NCI-H526 (cell line): Measurements from ENCODE around the gene DHRS4L2.
"Not testable (repeated sequence)": the region's sequence is repeated elsewhere in the genome, so short reads cannot be mapped to it uniquely, and the experiment has no call there.

Experiments
- DNase-seq, 2 experiments: peaks; one replicate each; lab custom pipeline; 2025; lab: John Stamatoyannopoulos, UW

Gene DHRS4L2

DNA sequence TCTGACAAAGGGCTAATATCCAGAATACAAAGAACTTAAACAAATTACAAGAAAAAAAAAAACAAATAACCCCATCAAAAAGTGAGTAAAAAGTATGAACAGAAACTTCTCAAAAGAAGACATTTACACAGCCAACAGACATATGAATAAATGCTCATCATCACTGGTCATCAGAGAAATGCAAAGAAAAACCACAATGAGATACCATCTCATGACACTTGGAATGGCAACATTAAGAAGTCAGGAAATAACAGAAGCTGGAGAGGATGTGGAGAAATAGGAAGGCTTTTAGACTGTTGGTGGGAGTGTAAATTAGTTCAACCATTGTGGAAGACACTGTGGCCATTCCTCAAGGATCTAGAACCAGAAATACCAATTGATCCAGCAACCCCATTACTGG, 30.2 kb downstream of the DHRS4L2 start:
- DNase-seq, result not testable (repeated sequence)

DNA sequence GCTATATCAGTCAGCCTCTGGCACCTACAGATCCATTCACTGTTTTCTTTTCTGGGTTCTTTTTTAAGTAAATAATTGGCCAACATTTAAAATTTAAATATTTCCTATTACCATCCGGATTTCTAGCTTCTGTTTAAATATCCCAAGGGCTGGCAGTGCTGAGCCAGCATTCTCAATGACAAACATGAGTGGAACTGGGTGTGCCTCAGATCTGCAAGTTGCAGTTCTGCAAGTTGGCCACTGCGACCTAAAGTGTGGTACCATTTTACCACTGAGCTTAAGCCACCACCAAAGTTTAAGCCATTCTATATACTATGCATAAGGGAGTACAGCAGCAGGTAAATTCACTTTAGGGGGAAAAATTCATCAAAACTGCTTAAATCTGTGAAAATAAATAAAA, 31.2 kb downstream of the DHRS4L2 start:
- not testable (repeated sequence) for DNase-seq

DNA sequence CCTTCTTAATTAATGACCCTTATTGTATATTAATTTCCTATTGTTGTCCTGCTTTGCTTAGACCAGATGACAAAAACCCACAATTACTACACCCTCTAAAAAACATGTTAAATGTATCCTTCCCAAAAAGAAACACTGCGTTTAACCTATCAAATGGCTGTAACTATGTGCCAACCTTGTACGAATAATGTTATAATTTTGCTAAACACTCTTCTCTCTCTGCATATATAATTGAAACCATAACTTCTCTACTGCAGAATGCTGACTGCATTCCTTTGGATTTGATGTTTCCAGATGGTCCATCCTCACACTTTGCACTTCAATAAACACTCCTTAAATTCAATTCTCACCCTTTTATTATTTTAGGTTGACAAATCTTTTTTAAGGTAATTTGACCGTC, 31.8 kb downstream of the DHRS4L2 start:
- not testable (repeated sequence) for DNase-seq

DNA sequence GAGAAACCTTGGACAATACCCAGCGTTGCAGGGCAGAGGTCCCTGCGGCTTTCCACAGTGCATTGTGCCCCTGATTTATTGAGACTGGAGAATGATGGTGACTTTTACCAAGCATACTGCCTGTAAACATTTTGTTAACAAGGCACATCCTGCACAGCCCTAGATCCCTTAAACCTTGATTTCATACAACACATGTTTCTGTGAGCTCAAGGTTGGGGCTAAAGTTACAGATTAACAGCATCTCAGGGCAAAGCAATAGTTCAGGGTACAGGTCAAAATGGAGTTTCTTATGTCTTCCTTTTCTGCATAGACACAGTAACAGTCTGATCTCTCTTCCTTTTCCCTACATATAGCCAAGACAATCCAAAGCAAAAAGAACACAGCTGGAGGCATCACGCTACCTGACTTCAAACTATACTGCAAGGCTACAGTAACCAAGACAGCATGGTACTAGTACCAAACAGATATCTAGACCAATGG, 36.2 kb downstream of the DHRS4L2 start:
- not testable (repeated sequence) for DNase-seq

DNA sequence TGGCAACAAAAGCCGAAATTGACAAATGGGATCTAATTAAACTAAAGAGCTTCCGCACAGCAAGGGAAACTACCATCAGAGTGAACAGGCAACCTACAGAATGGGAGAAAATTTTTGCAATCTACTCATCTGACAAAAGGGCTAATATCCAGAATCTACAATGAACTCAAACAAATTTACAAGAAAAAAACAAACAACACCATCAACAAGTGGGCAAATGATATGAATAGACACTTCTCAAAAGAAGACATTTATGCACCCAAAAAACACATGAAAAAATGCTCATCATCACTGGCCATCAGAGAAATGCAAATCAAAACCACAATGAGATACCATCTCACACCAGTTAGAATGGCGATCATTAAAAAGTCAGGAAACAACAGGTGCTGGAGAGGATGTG, 41.0 kb downstream of the DHRS4L2 start:
- not testable (repeated sequence) for DNase-seq

DNA sequence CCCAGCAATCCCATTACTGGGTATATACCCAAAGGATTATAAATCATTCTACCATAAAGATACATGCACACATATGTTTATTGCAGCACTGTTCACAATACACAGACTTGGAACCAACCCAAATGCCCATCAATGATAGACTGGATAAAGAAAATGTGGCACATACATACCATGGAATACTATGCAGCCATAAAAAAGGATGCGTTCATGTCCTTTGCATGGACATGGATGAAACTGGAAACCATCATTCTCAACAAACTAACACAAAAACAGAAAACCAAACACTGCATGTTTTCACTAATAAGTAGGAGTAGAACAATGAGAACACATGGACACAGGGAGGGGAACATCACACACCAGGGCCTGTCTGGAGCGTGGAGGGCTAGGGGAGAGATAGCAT, 42.6 kb downstream of the DHRS4L2 start:
- DNase-seq, result not testable (repeated sequence)

DNA sequence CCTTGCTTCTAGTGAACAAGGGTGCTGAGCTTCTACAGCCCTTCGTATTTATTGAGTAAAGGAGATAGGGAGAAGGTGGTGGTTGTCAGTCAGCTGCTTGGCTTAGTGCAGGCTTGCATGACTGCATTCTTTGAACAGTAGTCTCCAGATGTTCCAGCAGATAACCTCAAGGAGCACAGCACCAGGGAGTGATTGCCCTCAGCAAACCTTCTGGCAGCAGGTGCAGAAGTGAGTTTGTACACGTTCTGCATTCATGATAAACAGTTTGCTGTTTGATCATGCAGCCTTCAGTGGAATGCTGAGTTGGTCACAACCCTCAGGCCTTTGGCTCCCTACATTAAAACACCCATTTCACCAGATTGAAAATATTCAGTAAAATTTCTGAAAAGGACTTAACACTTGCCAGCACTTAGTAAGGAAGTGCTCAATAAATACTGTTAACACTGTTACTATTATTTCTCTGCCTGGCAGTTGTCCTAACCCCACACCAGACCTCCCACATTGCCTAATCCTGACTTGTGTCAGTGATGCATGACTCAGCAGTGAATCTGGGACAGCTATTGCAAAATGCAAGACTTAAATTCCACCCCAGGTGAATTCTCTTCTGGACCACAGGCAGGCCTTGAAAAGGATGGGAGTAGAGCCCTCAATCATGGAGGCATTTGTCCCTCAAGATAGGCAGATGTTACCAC, 44.1 kb downstream of the DHRS4L2 start:
- DNase-seq, result no peak

DNA sequence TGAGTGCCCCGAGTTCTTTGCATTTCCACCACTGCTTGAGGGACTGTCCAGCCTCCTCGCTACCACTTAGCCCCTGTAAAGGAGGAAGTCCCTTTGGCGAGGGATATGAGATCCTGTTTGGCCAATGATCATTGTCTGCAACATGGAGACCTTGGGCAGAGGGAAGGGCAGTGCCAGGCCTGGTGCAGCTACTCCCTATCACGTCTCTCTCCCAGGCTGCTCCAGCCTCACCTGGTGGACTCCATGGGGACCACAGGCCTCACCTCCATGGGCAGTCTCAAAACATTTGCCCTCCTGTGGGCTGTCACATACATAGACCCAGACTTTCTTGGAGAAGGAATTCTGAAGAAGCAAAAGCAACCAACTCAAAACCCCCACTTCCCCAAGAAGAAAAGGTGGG, 47.0 kb downstream of the DHRS4L2 start:
- DNase-seq, result peak in 1 of 2 experiments; percentile 11

DNA sequence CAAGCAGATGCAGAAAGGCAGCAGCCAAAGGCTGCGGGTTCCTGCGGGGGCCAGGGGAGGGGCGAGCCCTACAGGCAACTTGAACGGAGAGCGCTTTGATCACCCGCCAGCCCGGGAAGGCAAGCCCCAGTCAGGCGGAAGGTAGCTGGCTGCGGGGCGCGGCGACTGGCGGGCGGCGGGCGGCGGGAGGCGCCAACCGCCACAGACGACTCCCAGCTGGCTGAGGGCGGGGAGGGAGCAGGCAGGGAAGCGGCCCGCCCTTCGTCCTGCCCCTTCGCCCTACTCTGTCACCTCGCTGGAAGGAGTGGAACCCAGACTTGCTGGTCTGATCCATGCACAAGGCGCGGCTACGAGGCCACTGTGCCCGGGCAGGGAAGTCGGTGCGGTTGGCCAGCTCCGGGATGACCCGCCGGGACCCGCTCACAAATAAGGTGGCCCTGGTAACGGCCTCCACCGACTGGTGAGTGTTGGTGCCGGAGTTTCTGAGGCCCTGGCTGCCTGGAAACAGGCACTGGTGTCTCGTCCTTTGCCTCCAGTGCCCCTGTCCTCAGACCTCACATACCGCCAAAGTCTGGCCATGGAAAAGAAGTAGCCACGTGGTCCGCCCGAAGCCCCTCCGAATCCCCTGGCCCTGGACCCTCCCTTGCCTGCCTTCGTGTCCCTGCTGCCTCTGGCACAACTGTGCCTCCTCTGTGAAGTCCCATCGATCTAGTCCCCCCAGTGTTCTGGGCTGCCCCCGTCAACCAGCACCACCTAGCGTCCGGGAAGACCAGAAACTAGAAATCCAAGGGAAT, 47.6 kb downstream of the DHRS4L2 start:
- peak; percentile 76 to 85 for DNase-seq

DNA sequence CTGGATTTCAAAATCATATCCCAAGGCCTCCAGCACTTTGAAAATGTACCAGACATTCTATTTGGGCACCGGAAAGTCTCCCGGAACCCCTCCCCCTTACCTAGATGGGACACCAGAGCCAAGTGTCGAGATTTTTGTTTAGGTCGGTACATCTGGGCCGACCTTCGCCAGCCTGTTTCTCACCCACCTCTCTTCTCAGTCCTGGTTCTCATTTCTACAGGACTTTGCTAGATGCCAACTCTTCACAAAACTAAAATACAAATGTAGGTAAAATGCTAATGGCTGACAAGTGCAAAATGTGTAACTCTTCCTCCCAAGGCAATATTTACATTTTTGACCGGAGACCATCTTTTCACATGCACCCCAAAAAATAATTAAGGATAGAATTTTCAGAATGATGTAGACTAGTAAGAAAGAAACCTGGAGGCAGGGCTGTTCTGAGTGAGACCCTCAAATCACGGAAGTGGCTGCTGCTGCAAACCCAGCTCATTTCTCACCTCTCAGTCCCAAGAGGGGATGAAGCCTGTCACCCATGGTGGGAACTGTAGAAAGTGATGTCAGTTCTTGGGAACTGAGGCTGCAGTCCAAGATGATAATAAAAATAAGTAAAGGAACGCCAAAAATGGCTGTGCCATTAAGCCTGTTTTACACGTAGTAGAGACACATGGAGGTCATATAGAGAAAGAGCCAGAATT, 48.4 kb downstream of the DHRS4L2 start:
- not testable (repeated sequence) for DNase-seq

DNA sequence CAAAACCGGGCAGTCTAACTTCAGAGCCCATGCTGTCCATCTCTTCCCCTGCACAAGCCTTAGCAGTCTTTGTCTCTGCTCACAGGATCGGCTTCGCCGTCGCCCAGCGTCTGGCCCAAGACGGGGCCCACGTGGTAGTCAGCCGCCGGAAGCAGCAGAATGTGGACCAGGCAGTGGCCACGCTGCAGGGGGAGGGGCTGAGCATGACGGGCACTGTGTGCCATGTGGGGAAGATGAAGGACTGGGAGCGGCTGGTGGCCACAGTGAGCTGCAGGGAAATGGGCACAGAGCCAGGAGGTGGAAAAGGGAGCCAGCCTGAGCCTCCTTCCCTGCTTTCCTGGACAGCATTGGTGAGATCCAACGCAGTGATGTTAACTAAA, 48.9 kb downstream of the DHRS4L2 start:
- no peak for DNase-seq

DNA sequence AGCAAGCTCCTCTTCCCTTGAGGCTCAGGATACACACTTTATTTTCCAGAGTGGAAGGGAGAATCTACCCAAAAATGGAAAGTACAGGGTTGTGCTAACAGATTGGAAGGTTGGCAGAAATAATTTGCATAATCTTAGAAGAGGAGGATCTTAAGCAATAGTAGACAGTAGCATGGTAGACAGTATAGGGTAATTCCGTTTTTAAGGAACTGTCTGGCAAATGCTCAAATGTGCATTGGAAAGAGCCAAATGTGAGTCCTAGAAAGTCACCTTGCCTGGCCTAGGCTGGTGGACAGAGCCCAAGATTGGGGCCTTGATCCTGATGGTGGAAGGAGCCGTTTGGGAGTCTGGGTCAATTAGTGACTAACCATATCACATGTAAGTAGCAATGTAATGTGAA, 50.0 kb downstream of the DHRS4L2 start:
- DNase-seq, result no peak

DNA sequence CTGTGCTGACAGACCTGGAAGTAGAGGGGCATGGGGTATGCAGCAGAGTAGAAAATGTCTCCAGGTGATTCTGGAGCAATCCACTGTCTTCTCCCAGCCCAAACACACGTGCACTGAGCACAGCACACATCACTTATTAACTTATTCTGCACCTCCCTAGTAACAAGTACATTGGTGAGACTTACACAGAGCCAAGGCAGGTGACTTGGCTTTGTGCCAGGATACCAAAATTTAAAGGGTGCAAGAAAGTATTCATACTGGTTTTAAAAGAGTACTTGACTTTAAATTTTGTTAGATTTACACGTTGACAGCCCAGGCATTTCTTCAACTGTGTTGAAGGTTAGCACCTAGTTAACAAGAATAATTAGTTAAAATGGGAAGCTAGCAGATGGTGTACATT, 52.0 kb downstream of the DHRS4L2 start:
- no peak for DNase-seq

DNA sequence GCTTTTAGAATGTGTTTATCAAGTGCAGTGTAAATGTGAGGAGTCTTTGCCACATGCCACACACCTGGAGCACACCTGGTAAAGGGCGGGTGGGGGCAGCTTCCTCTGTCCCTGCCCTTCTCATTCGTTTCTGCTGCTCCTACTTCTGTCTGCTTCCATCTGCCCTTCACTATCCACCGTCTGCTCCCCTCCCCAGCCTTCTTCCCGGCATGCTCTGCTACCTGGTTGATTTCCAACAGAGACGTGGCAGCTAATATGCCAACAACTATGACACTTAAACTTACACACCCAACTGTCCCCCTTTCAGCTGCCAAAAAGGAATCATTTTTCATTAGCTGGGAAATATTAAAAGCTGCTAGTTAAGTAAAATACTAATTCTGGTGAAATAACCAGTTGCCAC, 54.0 kb downstream of the DHRS4L2 start:
- no peak for DNase-seq

DNA sequence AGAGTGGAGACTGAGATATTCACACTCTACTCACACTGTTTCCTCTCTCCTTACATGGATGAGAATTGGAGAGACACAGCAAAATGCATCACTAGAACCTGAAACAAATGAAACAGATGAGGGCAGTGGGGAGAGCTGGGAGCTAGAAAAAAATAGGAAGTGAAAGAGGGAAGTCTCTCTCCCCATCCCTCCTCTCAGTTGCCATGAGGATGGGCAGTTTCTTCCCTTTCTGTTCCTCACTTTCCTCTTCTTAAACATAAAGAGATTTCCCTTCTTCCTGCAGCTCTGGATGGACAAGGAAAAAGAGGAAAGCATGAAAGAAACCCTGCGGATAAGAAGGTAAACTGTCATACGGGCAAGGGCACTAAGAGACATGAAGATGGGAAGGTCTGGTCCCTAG, 60.3 kb downstream of the DHRS4L2 start:
- not testable (repeated sequence) for DNase-seq

DNA sequence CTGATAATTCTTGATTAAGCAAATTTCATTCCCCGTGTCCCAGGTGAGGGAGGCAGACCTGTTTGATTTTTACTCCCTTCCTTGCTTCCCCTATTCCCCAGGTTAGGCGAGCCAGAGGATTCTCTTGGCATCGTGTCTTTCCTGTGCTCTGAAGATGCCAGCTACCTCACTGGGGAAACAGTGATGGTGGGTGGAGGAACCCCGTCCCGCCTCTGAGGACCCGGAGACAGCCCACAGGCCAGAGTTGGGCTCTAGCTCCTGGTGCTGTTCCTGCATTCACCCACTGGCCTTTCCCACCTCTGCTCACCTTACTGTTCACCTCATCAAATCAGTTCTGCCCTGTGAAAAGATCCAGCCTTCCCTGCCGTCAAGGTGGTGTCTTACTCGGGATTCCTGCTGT, 62.0 kb downstream of the DHRS4L2 start:
- peak in 1 of 2 experiments; percentile 3 for DNase-seq

DNA sequence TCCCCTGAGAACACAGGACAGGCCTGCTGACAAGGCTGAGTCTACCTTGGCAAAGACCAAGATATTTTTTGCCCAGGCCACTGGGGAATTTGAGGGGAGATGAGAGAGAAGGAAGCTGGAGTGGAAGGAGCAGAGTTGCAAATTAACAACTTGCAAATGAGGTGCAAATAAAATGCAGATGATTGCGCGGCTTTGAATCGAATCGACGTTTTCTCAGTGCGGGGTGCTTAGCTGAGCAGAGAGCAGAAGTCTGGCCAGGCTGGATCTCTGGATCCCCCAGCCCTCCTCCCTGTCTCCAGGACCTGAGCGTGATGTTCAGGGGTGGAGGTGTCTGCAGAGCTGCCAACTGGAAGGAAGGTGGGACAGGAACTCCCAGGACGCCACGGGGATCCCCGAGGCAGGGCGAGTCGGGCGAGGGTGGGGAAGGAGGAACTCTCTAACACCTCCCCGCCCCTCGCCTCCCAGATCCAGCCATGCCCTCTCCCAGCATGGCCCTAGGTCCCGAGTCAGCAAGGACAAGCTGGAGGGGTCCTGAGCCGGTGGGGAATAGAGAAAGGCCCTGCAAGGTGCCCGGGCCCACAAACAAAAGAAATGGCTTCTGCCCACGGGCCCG, 62.6 kb downstream of the DHRS4L2 start:
- peak; percentile 87 to 89 for DNase-seq

DNA sequence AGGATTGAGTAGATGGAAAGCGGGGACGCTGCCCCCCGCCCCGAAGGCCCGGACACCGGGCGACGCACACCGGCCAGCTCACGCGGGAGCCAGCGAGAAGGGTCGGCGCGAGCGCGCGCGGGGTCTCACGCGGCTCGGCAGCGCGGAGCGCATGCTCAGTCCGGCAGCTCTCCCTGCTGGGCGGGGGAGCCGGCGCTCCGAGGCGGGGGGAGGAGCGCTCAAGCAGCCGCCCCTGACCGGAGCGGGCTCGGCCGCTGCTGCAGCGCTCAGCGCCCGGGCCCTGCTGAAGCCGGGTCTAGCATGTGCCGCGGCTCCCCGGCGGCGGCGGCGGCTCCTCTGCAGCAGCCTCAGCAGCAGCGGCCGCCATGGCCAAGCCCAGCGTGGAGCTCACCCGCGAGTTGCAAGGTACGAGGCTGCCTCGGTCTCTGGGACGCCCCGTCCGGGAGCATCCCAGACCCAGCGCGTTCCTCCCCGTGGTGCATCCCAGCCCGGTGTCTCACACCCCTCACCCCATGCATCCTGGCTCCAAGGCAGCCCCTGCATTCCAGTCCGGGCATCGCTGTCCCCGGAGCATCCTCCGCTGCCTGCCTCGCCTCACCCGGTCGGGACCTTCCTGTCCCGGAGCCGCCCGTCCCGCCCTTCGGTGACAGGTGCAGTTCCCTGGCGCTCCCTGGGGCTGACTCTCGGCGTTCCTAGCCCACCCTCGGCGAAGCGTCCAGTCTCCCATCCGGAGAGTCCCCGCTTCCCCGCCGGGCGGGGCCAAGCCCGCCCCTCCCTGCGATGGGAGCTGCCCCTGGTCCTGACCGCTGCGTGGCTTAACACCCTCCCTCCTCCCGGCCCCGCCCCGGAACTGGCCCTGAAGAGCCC, 63.3 kb downstream of the DHRS4L2 start, which contains the start of gene CARMIL3:
Gene CARMIL3, plus strand, starts transcription at position 221 of the 867 bp plus-strand sequence. Its CDS starts 145 bp downstream, at position 366.
- DNase-seq, result peak; percentile 38 to 89

DNA sequence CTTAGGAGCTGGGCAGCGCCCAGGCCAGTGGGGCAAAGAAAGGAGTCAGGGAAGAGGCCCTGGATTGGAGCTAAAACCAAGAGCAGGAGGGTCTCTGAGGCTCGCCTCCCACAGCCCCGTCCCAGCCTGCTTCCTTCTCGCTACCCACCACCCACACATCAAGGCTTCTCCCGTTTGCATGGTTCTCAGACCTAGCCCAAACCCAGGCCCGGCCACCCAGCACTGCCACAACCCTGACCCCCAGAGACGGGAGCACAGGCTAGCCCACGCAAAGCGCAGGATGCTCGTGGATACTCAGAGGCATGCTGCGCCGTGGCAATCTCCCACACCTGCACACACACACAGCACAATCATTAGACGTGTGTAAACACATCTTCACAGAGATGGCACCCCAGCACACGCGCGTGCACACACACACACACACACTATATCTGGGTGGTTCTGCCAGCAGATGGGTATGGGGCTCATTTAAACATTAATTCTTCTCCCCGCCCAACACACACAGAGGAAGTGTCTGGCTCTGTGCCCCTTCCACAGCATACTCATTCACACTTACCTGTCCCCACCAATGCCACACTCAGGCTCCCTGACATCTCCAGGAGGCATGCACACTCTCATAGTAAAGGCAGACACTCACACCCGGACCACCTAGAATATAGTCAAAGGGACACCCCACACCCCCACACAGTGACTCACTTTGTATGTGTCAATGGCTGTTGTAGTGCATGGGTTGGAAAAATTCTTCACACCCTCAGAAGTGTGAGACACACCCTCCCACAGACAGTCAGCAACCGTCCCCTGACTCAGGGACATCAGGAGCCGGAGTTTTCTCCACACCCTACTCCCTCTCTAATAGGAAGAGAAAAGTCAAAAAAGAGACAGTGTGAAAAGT, 64.2 kb downstream of the DHRS4L2 start:
- DNase-seq, result no peak
